GM12878 (cell line): ENCODE data around the gene PSMD14. TPM values are rescaled to one million over a fixed set of nuclear protein-coding genes. Genes with fewer than 3 reads are reported as not detected.

Source experiments
- ATAC-seq: fragments of 200-7000 bp; cut with Tn5 transposase; 3 replicates; pipeline ENCODE4 v1.9.1; 2020; ENCODE audit warnings: mild to moderate bottlenecking, moderate library complexity
- BruUV-seq: library from RNA; stranded (reverse); fragments of 400-500 nt; replicated peaks from 2 replicates; lab custom pipeline; 2021; lab: Mats Ljungman, UMichigan
- CTCF ChIA-PET: fragments of 300-600 bp; sonication (Branson Sonifier 250); formaldehyde crosslinking; extraction: SDS; loops from one replicate; lab custom pipeline; 2021; ENCODE audit warnings: inconsistent platforms; lab: Yijun Ruan, JAX
- POLR2A ChIA-PET: fragments of 350-600 bp; formaldehyde crosslinking; extraction: SDS; loops from one replicate; lab custom pipeline; 2021; ENCODE audit warnings: inconsistent platforms; lab: Charles Lee
- RAD21 ChIA-PET: fragments of 300-600 bp; sonication (Branson Sonifier 250); formaldehyde crosslinking; loops from one replicate; lab custom pipeline; 2023; ENCODE audit warnings: antibody characterized with exemption; ENCODE audit not compliant: unreplicated experiment; lab: Charles Lee
- SMC1A ChIA-PET: fragments of 300-600 bp; sonication (Branson Sonifier 250); formaldehyde crosslinking; loops from one replicate; lab custom pipeline; 2023; ENCODE audit not compliant: unreplicated experiment, uncharacterized antibody; lab: Charles Lee
- DNase-seq: peaks from one replicate; pipeline ENCODE4 v3.0.0-alpha.2; 2011; ENCODE audit warnings: low read depth, low spot score
- FAIRE-seq: peaks from 3 replicates; lab custom pipeline; 2011; peaks lifted over from hg19 to GRCh38; lab: Jason Lieb, UNC
- H2AFZ ChIP-seq: 2 replicates; pipeline ENCODE4 v1.6.0; 2011; ENCODE audit warnings: low read depth, low read length, control low read depth; ENCODE audit not compliant: control insufficient read depth
- H3K27ac ChIP-seq: 2 replicates; pipeline ENCODE4 v1.5.1; 2011; ENCODE audit warnings: control low read depth; ENCODE audit not compliant: control insufficient read depth, insufficient read depth
- H3K27me3 ChIP-seq, 2 experiments: replicated peaks in 1 of 2; 2 replicates each; pipeline versions ENCODE4 v1.6.0 to v1.6.1; 2011; ENCODE audit warnings: low read length in 1 of 2; ENCODE audit not compliant: control insufficient read depth in 2 of 2, insufficient read depth in 2 of 2
- H3K36me3 ChIP-seq, 2 experiments: 2 replicates each; pipeline ENCODE4 v1.5.1; 2011; ENCODE audit warnings: low read length in 1 of 2; ENCODE audit not compliant: control insufficient read depth in 2 of 2, insufficient read depth in 2 of 2
- H3K4me1 ChIP-seq: 2 replicates; pipeline ENCODE4 v1.6.1; 2011; ENCODE audit warnings: mild to moderate bottlenecking, low read length, moderate library complexity, mixed read lengths; ENCODE audit not compliant: control insufficient read depth, insufficient read depth
- H3K4me2 ChIP-seq: 2 replicates; pipeline ENCODE4 v1.6.0; 2011; ENCODE audit warnings: control low read depth; ENCODE audit not compliant: control insufficient read depth, insufficient read depth
- H3K4me3 ChIP-seq: fragments of 200-600 bp; sonication (generic); 2 replicates; pipeline ENCODE4 v1.5.1; 2016
- H3K79me2 ChIP-seq: 2 replicates; pipeline ENCODE4 v1.6.0; 2011; ENCODE audit warnings: low read length; ENCODE audit not compliant: control insufficient read depth, insufficient read depth
- H3K9ac ChIP-seq: 2 replicates; pipeline ENCODE4 v1.8.0; 2011; ENCODE audit warnings: low read length, control low read depth, mixed read lengths; ENCODE audit not compliant: control insufficient read depth, insufficient read depth
- H3K9me3 ChIP-seq: replicated peaks from 3 replicates; pipeline ENCODE4 v1.5.1; 2011; ENCODE audit warnings: mild to moderate bottlenecking, low read length; ENCODE audit not compliant: control insufficient read depth, insufficient read depth
- H4K20me1 ChIP-seq: 2 replicates; pipeline ENCODE4 v1.6.0; 2011; ENCODE audit not compliant: control insufficient read depth, insufficient read depth
- EZH2 ChIP-seq: IDR thresholded peaks from 2 replicates; pipeline ENCODE4 v1.6.1; 2012; ENCODE audit warnings: low read depth, mild to moderate bottlenecking, control low read depth, inconsistent platforms, low read length, borderline replicate concordance; ENCODE audit not compliant: control insufficient read depth
- WGBS: methylation state at CpG from one replicate; pipeline ENCODE4 v1.1.6; 2016; ENCODE audit warnings: low lambda C conversion rate; ENCODE audit not compliant: insufficient replicate concordance, insufficient coverage; ENCODE audit errors: missing lambda C conversion rate; 5-methylcytosine and 5-hydroxymethylcytosine counted together
- in situ Hi-C: fragments of 300-500 bp; cut with MboI; formaldehyde crosslinking; loops from 9 replicates; pipeline ENCODE4 v1.14.3; 2018; ENCODE audit warnings: mixed read lengths
- intact Hi-C: fragments of 100-400 bp; cut with micrococcal nuclease; formaldehyde crosslinking; loops from one replicate; pipeline ENCODE4 v1.14.2; 2022; ENCODE audit not compliant: unreplicated experiment
- polyA plus RNA-seq, 11 experiments: library from polyadenylated mRNA; depleted of rRNA in 4 of 11; unstranded in 6 of 11; stranded (reverse) in 5 of 11; fragments of >200 nt; fragmentation: Nextera tagmentation in 4 of 11; fragmentation: Illumina TruSeq in 1 of 11; extraction: Ambion mirVana in 4 of 11; extraction: Trizol in 1 of 11; gene quantifications; 1 replicate in 1 of 11; 2 replicates in 10 of 11; pipeline versions ENCODE4 v1.2.1 to v1.2.3, GENCODE V29; 2011 to 2016; ENCODE audit warnings: inconsistent platforms in 2 of 11, missing spikeins in 2 of 11, low read depth in 1 of 11
- total RNA-seq, 4 experiments: library from RNA; depleted of rRNA in 3 of 4; stranded (reverse); fragments of >200 nt in 3 of 4; fragmentation: Illumina TruSeq in 1 of 4; extraction: Trizol in 1 of 4; gene quantifications; 2 replicates each; pipeline versions ENCODE4 v1.2.1 to v1.2.3, GENCODE V29; 2013 to 2021
- TF ChIP-seq, protein P1 (sequence below): IDR thresholded peaks from 2 replicates; pipeline ENCODE4 v1.6.1; 2012; ENCODE audit warnings: low read depth, low read length, improper control_type of control experiment

The PSMD14 gene
- total and polyA plus RNA-seq, 10 of the 15 experiments (the other 5 are each of a cell fraction or from before 2014, with no cell fraction given): 70.5 to 253 (median 127) TPM

DNA sequence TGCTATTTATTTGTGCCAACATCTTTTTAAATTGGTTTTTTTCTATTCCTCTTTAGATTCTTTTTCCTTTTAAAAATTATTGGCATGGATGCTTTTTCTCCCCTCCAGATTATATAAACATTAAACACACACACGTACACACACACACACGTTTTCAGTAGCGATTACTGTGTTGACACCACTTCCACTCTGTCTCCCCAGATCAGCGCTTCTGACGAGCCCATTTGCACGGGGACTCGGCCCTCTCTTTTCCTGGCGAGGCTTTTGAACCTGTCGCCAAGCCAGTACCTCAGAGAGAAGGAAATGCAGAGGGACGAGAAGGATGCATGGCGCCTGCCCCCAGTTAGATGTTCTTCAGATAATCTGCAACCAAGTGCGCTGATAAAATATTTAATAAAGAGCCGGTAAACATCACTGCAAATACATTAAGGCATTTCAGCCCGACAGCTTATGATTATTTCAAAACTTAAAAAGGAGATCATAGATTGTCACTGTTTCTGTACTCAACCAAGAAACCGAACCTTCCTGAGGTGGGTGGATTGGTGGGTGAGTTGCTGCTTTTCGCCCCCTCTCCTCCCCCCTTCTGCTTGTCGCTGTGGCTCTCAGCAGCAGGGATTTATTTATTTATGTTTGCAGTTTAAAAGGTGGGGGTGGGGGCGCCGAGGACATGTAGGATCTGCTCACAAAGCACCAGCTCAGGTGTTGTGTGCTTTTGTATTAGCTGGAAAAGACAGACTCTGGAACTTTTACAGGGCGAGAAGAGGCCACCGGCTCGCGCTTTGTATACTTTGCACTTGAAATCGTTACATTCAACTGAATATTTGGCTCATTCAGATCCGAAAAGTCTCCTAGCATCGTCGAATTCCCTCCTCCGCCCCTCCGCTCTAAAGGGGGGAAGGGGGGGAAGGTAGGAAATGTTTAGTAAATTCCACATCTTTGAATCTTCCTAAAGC lies 107.1 kb downstream of the PSMD14 start:
- ChIA-PET CTCF (interaction anchor here (0.9 to 1.3 kb wide), 2 partner anchors 18 to 530 kb away, joined by 3 read pairs; no protein-coding TSS in a partner anchor), RAD21 (no interaction called here), SMC1A (no interaction called here), POLR2A (no interaction called here)
- DNase-seq (no peak), FAIRE-seq (no peak), ATAC-seq (peak; percentile 47)
- Histone ChIP-seq H3K27ac (no peak overlapping the region), H4K20me1 (no peaks in the 10 kb centered on the region), H3K79me2 (no peaks in the 10 kb centered on the region), H3K4me1 (peaks cover 5% of the 10 kb centered on the region; the same call in 1 of the 2 replicates), H3K9me3 (no peaks in the 10 kb centered on the region; the same call in 2 of the 3 replicates), H3K4me2 (peak overlapping the region; percentile 94), H3K36me3 (no peaks in the 10 kb centered on the region), H3K4me3 (peak overlapping the region; percentile 39; the same call in 1 of the 2 replicates), H2AFZ (no peak overlapping the region), H3K27me3 (peaks cover 23 to 44% of the 10 kb centered on the region in 2 experiments), H3K9ac (no peak overlapping the region)
- intact Hi-C loops (no loop called here), in situ Hi-C loops (no loop called here)
- BruUV-seq: no TSS peak
- WGBS: 18% methylated on average over 29 of the region's 29 CpGs
- TF ChIP-seq, protein P1, sequence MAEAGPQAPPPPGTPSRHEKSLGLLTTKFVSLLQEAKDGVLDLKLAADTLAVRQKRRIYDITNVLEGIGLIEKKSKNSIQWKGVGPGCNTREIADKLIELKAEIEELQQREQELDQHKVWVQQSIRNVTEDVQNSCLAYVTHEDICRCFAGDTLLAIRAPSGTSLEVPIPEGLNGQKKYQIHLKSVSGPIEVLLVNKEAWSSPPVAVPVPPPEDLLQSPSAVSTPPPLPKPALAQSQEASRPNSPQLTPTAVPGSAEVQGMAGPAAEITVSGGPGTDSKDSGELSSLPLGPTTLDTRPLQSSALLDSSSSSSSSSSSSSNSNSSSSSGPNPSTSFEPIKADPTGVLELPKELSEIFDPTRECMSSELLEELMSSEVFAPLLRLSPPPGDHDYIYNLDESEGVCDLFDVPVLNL: no peak
- TF ChIP-seq EZH2: peak; percentile 54; the same call in 1 of the 2 replicates
